Natural killer cell (primary cell): ENCODE measurements around the gene MYCBPAP. TPM values are rescaled to one million over a fixed set of nuclear protein-coding genes. Genes with fewer than 3 reads are reported as not detected.

Source experiments
- ATAC-seq, 3 donors: fragments of 150-1000 bp in 2 of 3; fragments of 200-7000 bp in 1 of 3; cut with Tn5 transposase; 1 replicate in 1 of 3; 2 replicates in 2 of 3; pipeline ENCODE4 v1.10.0; 2021; ENCODE audit warnings: mild to moderate bottlenecking in 2 of 3, moderate library complexity in 2 of 3
- DNase-seq, 2 donors: peaks; one replicate each; pipeline versions ENCODE4 v3.0.0 to v3.0.0-alpha.2; 2013 to 2021; ENCODE audit warnings: mixed read lengths in 1 of 2
- H3K27ac ChIP-seq: one replicate; pipeline ENCODE4 v1.5.1; 2013; ENCODE audit warnings: mild to moderate bottlenecking, low read length
- H3K27me3 ChIP-seq: one replicate; pipeline ENCODE4 v1.6.1; 2013; ENCODE audit warnings: low read length; ENCODE audit not compliant: control insufficient read depth, insufficient read depth
- H3K36me3 ChIP-seq: one replicate; pipeline ENCODE4 v1.6.1; 2013; ENCODE audit warnings: low read length; ENCODE audit not compliant: control insufficient read depth, insufficient read depth
- H3K4me1 ChIP-seq: one replicate; pipeline ENCODE4 v1.6.1; 2013; ENCODE audit warnings: low read length; ENCODE audit not compliant: control insufficient read depth, insufficient read depth
- H3K4me3 ChIP-seq: one replicate; pipeline ENCODE4 v1.5.1; 2013; ENCODE audit warnings: low read length
- H3K9me3 ChIP-seq: one replicate; pipeline ENCODE4 v1.6.1; 2013; ENCODE audit warnings: low read length; ENCODE audit not compliant: control insufficient read depth, insufficient read depth
- H3K27ac Mint-ChIP-seq, 2 donors: one replicate each; pipeline ENCODE4 v1.8.0; 2022; ENCODE audit warnings: mild to moderate bottlenecking in 2 of 2, mixed read lengths in 2 of 2, moderate library complexity in 1 of 2
- H3K27me3 Mint-ChIP-seq, 2 donors: one replicate each; pipeline ENCODE4 v1.8.0; 2022; ENCODE audit warnings: low read depth in 2 of 2, mixed read lengths in 2 of 2
- H3K36me3 Mint-ChIP-seq: one replicate; pipeline ENCODE4 v1.8.0; 2022; ENCODE audit warnings: mixed read lengths
- H3K4me1 Mint-ChIP-seq, 2 donors: one replicate each; pipeline ENCODE4 v1.8.0; 2022; ENCODE audit warnings: mixed read lengths in 2 of 2
- H3K4me3 Mint-ChIP-seq: one replicate; pipeline ENCODE4 v1.8.0; 2022; ENCODE audit warnings: mild to moderate bottlenecking, moderate library complexity, mixed read lengths
- H3K9me3 Mint-ChIP-seq, 2 donors: one replicate each; pipeline ENCODE4 v1.8.0; 2022; ENCODE audit warnings: mixed read lengths in 2 of 2
- WGBS: methylation state at CpG from one replicate; pipeline ENCODE4 v1.1.7; 2013; ENCODE audit warnings: missing lambda C conversion rate; ENCODE audit not compliant: insufficient coverage; 5-methylcytosine and 5-hydroxymethylcytosine counted together
- intact Hi-C: fragments of 100-400 bp; cut with micrococcal nuclease; formaldehyde crosslinking; loops from one replicate; pipeline ENCODE4 v1.14.2; 2022
- total RNA-seq, 4 donors: library from RNA; stranded (reverse); fragments of 120-200 nt in 1 of 4; gene quantifications; one replicate each; pipeline versions ENCODE4 v1.2.3 to v1.2.4, GENCODE V29; 2013 to 2022
- TF ChIP-seq, protein P1 (sequence below): fragments of 200-600 bp; IDR thresholded peaks from one replicate; pipeline ENCODE4 v1.8.0; 2022; ENCODE audit warnings: antibody characterized with exemption

MYCBPAP gene
- total RNA-seq, 3 donors from 2014 or later (not counting 1 experiment from before 2014, with no cell fraction given), result 0.26 to 4.9 (median 0.70) TPM

DNA sequence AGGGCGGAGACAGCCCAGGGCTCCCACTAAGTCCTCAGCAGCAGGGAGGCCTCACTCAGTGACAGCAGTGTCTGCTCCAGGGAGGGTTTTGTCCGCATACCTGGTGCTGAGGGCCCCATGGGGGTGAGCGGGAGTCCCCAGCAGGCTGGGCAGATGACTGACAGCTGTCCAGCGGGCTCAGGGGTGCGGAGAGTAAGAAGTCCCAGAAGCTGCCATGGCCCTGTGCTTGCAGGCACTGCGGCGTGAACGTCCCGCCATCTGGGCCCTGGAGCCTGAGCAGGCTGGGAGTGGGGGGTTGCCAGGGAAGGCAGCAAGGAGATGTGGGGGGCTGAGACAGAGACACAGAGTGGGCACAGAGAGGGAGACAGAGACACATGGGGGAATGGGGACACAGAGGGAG lies 72.4 kb downstream of the MYCBPAP start:
- DNase-seq (no peak), ATAC-seq (no peak)
- no peaks in the 10 kb centered on the region for H3K27me3 ChIP-seq
- no peaks in the 10 kb centered on the region for H3K9me3 ChIP-seq
- intact Hi-C loops, result no loop called here
- H3K36me3 ChIP-seq, result no peaks in the 10 kb centered on the region
- Mint-ChIP-seq H3K4me3 (no peak overlapping the region), H3K27me3 (peaks cover 0 to 23% of the 10 kb centered on the region in 2 donors), H3K4me1 (no peaks in the 10 kb centered on the region), H3K9me3 (no peaks in the 10 kb centered on the region), H3K27ac (no peak overlapping the region), H3K36me3 (no peaks in the 10 kb centered on the region)
- H3K4me1 ChIP-seq, result no peaks in the 10 kb centered on the region
- 95% methylated on average over 9 of the region's 9 CpGs for WGBS
- H3K4me3 ChIP-seq, result no peak overlapping the region
- H3K27ac ChIP-seq, result no peak overlapping the region
- TF ChIP-seq, protein P1, sequence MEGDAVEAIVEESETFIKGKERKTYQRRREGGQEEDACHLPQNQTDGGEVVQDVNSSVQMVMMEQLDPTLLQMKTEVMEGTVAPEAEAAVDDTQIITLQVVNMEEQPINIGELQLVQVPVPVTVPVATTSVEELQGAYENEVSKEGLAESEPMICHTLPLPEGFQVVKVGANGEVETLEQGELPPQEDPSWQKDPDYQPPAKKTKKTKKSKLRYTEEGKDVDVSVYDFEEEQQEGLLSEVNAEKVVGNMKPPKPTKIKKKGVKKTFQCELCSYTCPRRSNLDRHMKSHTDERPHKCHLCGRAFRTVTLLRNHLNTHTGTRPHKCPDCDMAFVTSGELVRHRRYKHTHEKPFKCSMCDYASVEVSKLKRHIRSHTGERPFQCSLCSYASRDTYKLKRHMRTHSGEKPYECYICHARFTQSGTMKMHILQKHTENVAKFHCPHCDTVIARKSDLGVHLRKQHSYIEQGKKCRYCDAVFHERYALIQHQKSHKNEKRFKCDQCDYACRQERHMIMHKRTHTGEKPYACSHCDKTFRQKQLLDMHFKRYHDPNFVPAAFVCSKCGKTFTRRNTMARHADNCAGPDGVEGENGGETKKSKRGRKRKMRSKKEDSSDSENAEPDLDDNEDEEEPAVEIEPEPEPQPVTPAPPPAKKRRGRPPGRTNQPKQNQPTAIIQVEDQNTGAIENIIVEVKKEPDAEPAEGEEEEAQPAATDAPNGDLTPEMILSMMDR, result no peak

Other genes with a start within 250 kb of the MYCBPAP start
- not detected for gene TMEM92, start 234.0 kb upstream of the MYCBPAP start, total RNA-seq
- gene XYLT2, start 162.3 kb upstream of the MYCBPAP start, total RNA-seq, result 10 to 100 TPM; 16.3 to 25.4 (median 18.6) TPM
- 10 to 100 TPM; 16.4 to 36.6 (median 31.3) TPM for gene MRPL27, start 135.3 kb upstream of the MYCBPAP start, total RNA-seq
- gene EME1, start 135.2 kb upstream of the MYCBPAP start, total RNA-seq, result 1 to 10 TPM; 2.4 to 3.2 (median 2.9) TPM
- 10 to 100 TPM; 55.6 to 62.7 (median 56.0) TPM for gene LRRC59, start 110.9 kb upstream of the MYCBPAP start, total RNA-seq
- gene ACSF2, start 82.2 kb upstream of the MYCBPAP start, total RNA-seq, result 10 to 100 TPM; 24.2 to 40.6 (median 25.8) TPM
- under 1 TPM in 1 of 3 donors, not detected in 2; 0.60 TPM for gene CHAD, start 39.6 kb upstream of the MYCBPAP start, total RNA-seq
- 10 to 100 TPM; 49.0 to 71.3 (median 56.5) TPM for gene RSAD1, start 29.6 kb upstream of the MYCBPAP start, total RNA-seq
- gene EPN3, start 24.3 kb downstream of the MYCBPAP start, total RNA-seq, result not detected
- 10 to 100 TPM; 30.7 to 45.5 (median 32.5) TPM for gene SPATA20, start 38.7 kb downstream of the MYCBPAP start, total RNA-seq
- not detected for gene CACNA1G, start 52.3 kb downstream of the MYCBPAP start, total RNA-seq
- 10 to 100 TPM in 1 of 3 donors, 1 to 10 TPM in 2; 1.6 to 13.2 (median 5.9) TPM for gene ABCC3, start 126.4 kb downstream of the MYCBPAP start, total RNA-seq
- 10 to 100 TPM; 22.1 to 32.0 (median 30.8) TPM for gene ANKRD40, start 199.5 kb downstream of the MYCBPAP start, total RNA-seq
- 100 to 1,000 TPM; 152 to 213 (median 196) TPM for gene LUC7L3, start 211.2 kb downstream of the MYCBPAP start, total RNA-seq